Smooth muscle cell (in vitro differentiated cells): ENCODE data around the gene F2RL3. TPM values are rescaled to one million over a fixed set of nuclear protein-coding genes. Genes with fewer than 3 reads are reported as not detected.

ENCODE experiments used
- DNase-seq: peaks from one replicate; lab custom pipeline; 2025; ENCODE audit not compliant: unreplicated experiment; lab: John Stamatoyannopoulos, UW
- H2AFZ ChIP-seq: fragments of 200-600 bp; sonication (generic); 2 replicates; pipeline ENCODE4 v1.6.0; 2016; ENCODE audit warnings: antibody characterized with exemption, low read depth, mild to moderate bottlenecking
- H3F3A ChIP-seq: fragments of 200-600 bp; sonication (generic); 2 replicates; pipeline ENCODE4 v1.6.0; 2017; ENCODE audit warnings: antibody characterized with exemption, low read depth
- H3K27ac ChIP-seq: fragments of 200-600 bp; sonication (generic); 2 replicates; pipeline ENCODE4 v1.5.1; 2016; ENCODE audit warnings: low read depth, mild to moderate bottlenecking
- H3K27me3 ChIP-seq: fragments of 200-600 bp; sonication (generic); 2 replicates; pipeline ENCODE4 v1.6.1; 2016; ENCODE audit warnings: low read depth, mild to moderate bottlenecking
- H3K36me3 ChIP-seq: fragments of 200-600 bp; sonication (generic); 2 replicates; pipeline ENCODE4 v1.5.1; 2016; ENCODE audit warnings: low read depth
- H3K4me1 ChIP-seq: fragments of 200-600 bp; sonication (generic); 2 replicates; pipeline ENCODE4 v1.5.1; 2016; ENCODE audit warnings: low read depth
- H3K4me2 ChIP-seq: fragments of 200-600 bp; sonication (generic); 2 replicates; pipeline ENCODE4 v1.6.0; 2016; ENCODE audit warnings: mild to moderate bottlenecking
- H3K4me3 ChIP-seq: fragments of 200-600 bp; sonication (generic); 2 replicates; pipeline ENCODE4 v1.5.1; 2016; ENCODE audit warnings: mild to moderate bottlenecking
- H3K79me2 ChIP-seq: fragments of 200-600 bp; sonication (generic); 2 replicates; pipeline ENCODE4 v1.6.0; 2016; ENCODE audit warnings: low read depth, mild to moderate bottlenecking
- H3K9ac ChIP-seq: fragments of 200-600 bp; sonication (generic); 2 replicates; pipeline ENCODE4 v1.6.0; 2016; ENCODE audit warnings: low read depth
- H3K9me3 ChIP-seq: fragments of 200-600 bp; sonication (generic); replicated peaks from 2 replicates; pipeline ENCODE4 v1.5.1; 2016; ENCODE audit warnings: low read depth
- H4K20me1 ChIP-seq: fragments of 200-600 bp; sonication (generic); 2 replicates; pipeline ENCODE4 v1.6.0; 2016; ENCODE audit warnings: low read depth
- CTCF ChIP-seq: fragments of 200-600 bp; sonication (generic); IDR thresholded peaks from 2 replicates; pipeline ENCODE4 v1.5.1; 2017; ENCODE audit warnings: borderline replicate concordance, mild to moderate bottlenecking, antibody characterized with exemption; ENCODE audit not compliant: insufficient read depth, poor library complexity, severe bottlenecking
- WGBS: methylation state at CpG from one replicate; pipeline ENCODE4 v1.1.7; 2016; ENCODE audit warnings: low lambda C conversion rate; 5-methylcytosine and 5-hydroxymethylcytosine counted together
- polyA plus RNA-seq: library from polyadenylated mRNA; unstranded; fragments of >200 nt; fragmentation: Nextera tagmentation; extraction: Ambion mirVana; gene quantifications from 2 replicates; pipeline ENCODE4 v1.2.1, GENCODE V29; 2016
- total RNA-seq: library from RNA; depleted of rRNA; stranded (reverse); fragments of >200 nt; gene quantifications from 2 replicates; pipeline ENCODE4 v1.2.3, GENCODE V29; 2014

Gene F2RL3
- total and polyA plus RNA-seq, 2 experiments from 2014 or later, result 0.04 to 1.2 TPM

DNA sequence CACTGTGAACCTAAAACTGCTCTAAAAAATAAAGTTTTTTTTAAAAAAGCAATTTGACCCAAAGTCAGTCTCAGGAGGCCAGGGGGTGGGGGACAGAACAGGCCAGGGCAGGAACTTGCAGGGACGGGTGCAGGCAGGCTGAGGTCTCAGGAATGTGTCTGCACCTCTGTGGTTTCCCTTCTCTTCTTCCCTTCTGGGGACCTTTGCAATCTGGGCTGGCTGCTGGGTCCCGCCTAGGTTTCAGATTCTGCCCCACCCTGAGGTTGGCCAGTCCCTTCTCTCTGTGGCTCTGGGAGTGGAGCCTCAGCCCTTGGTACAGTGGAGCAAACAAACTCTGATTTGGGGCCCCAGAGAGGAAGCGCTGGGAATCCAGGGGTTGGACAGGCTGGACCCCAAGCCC lies 5.3 kb upstream of the F2RL3 start:
- H2AFZ ChIP-seq, result no peak overlapping the region
- H4K20me1 ChIP-seq, result no peaks in the 10 kb centered on the region
- H3F3A ChIP-seq, result no peaks in the 10 kb centered on the region
- no peaks in the 10 kb centered on the region for H3K4me1 ChIP-seq
- no peak for DNase-seq
- H3K79me2 ChIP-seq, result no peaks in the 10 kb centered on the region
- no peaks in the 10 kb centered on the region for H3K36me3 ChIP-seq
- H3K9me3 ChIP-seq, result peaks cover 3% of the 10 kb centered on the region
- no peaks in the 10 kb centered on the region for H3K27me3 ChIP-seq
- no peak overlapping the region for H3K4me2 ChIP-seq
- TF ChIP-seq CTCF, result no peak
- no peak overlapping the region for H3K4me3 ChIP-seq
- WGBS, result 91% methylated on average over 3 of the region's 3 CpGs
- H3K9ac ChIP-seq, result no peak overlapping the region
- H3K27ac ChIP-seq, result no peak overlapping the region

GRCh38 chr19:16885166-16885565 lies 3.6 kb upstream of the F2RL3 start:
- H3K9me3 ChIP-seq, result peaks cover 3% of the 10 kb centered on the region
- TF ChIP-seq CTCF, result no peak
- no peaks in the 10 kb centered on the region for H3K4me1 ChIP-seq
- no peaks in the 10 kb centered on the region for H3F3A ChIP-seq
- H3K9ac ChIP-seq, result no peak overlapping the region
- H3K27ac ChIP-seq, result no peak overlapping the region
- no peak overlapping the region for H2AFZ ChIP-seq
- H3K79me2 ChIP-seq, result no peaks in the 10 kb centered on the region
- H3K4me3 ChIP-seq, result no peak overlapping the region
- no peak overlapping the region for H3K4me2 ChIP-seq
- H3K27me3 ChIP-seq, result no peaks in the 10 kb centered on the region
- H3K36me3 ChIP-seq, result no peaks in the 10 kb centered on the region
- no peaks in the 10 kb centered on the region for H4K20me1 ChIP-seq
- WGBS, result 78% methylated on average over 5 of the region's 5 CpGs
- DNase-seq, result no peak

- H4K20me1 ChIP-seq, result no peaks in the 10 kb centered on the region
- no peak overlapping the region for H3K4me3 ChIP-seq
- H2AFZ ChIP-seq, result no peak overlapping the region
- WGBS, result 73% methylated on average over 20 of the region's 20 CpGs
- no peak for TF ChIP-seq CTCF
- no peaks in the 10 kb centered on the region for H3F3A ChIP-seq
- H3K27ac ChIP-seq, result peak overlapping the region; percentile 65
- peaks cover 3% of the 10 kb centered on the region for H3K9me3 ChIP-seq
- no peaks in the 10 kb centered on the region for H3K27me3 ChIP-seq
- no peaks in the 10 kb centered on the region for H3K79me2 ChIP-seq
- no peak for DNase-seq
- H3K9ac ChIP-seq, result no peak overlapping the region
- H3K4me2 ChIP-seq, result no peak overlapping the region
- H3K36me3 ChIP-seq, result no peaks in the 10 kb centered on the region
- H3K4me1 ChIP-seq, result no peaks in the 10 kb centered on the region
Measured at GRCh38 chr19:16886305-16886880, 2.4 kb upstream of the F2RL3 start.
